GM18498 (cell line): ENCODE data around the gene ROM1.
A peak's percentile ranks its signal among the peaks of the same experiment; 100 is the strongest.
"Not testable (repeated sequence)": the region's sequence is repeated elsewhere in the genome, so short reads cannot be mapped to it uniquely, and the experiment has no call there.

Source experiments
- ATAC-seq: cut with Tn5 transposase; IDR thresholded peaks from one replicate; pipeline ENCODE4 v1.9.1; 2021; ENCODE audit warnings: mild to moderate bottlenecking, moderate library complexity; ENCODE audit not compliant: unreplicated experiment

ROM1 gene

GRCh38 chr11:62612366-62613290, at the start of gene ROM1, which contains the start of gene EML3:
ROM1 (plus strand) TSS chr11:62613257; CDS start chr11:62613282, 25 bp downstream.
EML3 (minus strand) TSS chr11:62612775; CDS start chr11:62612457, 318 bp downstream.
- peak; percentile 70 for ATAC-seq

GRCh38 chr11:62565100-62565802, 47.8 kb upstream of the ROM1 start:
- ATAC-seq: no peak

GRCh38 chr11:62566247-62566646, 46.8 kb upstream of the ROM1 start:
- ATAC-seq: no peak

GRCh38 chr11:62567018-62567633, 45.9 kb upstream of the ROM1 start:
- no peak for ATAC-seq

DNA sequence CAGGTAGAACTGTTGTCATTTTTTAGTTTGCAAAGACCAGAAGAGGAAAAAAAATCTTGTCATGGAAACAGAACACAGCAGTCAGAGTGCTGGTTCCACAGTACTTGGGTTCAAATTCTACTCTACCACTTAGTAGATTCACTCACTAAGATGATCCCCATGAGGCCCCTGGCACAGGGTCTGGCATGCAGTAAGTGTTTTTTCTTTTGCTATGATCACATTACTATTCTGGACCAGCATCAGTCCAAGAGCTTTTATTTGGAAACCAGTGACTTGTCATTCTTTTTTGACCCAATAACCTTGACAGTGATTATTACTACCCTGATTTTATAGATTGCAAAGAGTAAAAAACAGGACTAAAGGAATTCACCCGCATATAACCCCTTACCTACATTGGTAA, 43.4 kb upstream of the ROM1 start:
- no peak for ATAC-seq

DNA sequence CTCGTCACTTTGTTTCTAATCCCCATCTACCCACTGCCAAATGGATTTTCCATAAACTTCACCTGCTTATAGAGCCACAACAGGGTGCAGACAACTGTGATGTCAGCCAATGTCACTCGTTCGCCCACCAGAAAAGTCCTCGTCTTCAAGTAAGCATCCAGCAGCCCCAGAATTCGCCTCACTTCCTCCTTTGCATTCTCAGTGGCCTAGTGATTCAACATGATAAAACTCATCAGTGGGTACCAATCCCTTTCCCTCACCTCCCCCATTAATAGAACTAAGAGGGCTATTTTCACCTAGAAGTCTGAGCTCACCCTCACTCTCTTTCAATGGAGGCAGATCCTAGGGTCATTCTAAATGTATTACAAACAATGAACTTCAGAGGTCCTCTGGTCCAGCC, 42.2 kb upstream of the ROM1 start:
- ATAC-seq: not testable (repeated sequence)

- ATAC-seq: not testable (repeated sequence)
Measured at GRCh38 chr11:62571493-62571892, 41.6 kb upstream of the ROM1 start.

DNA sequence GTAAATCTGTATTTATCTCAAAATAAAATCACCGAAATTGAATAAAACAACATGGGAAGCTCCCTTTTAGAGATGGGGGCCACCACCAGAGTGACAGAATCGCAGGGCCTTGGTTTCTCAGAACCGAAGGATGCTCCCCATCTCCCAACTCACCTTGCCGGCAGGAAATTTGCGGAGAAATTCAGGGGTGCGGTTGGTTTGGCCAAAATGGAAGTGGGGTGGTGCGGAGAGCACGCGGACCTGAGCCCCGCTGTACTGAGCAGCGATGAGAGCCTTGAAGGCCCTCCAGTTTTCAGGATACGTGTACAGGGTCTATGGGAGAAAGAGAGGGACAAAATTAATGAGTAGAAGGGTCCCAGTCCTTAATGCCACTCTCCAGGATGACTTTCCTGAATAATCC, 40.6 kb upstream of the ROM1 start:
- ATAC-seq: no peak

GRCh38 chr11:62573006-62573591, 40.0 kb upstream of the ROM1 start:
- no peak for ATAC-seq

GRCh38 chr11:62573592-62574362, 39.3 kb upstream of the ROM1 start, which contains the start of gene EEF1G:
EEF1G (minus strand) TSS chr11:62573891; CDS start chr11:62573842, 49 bp downstream.
- peak; percentile 90 for ATAC-seq

DNA sequence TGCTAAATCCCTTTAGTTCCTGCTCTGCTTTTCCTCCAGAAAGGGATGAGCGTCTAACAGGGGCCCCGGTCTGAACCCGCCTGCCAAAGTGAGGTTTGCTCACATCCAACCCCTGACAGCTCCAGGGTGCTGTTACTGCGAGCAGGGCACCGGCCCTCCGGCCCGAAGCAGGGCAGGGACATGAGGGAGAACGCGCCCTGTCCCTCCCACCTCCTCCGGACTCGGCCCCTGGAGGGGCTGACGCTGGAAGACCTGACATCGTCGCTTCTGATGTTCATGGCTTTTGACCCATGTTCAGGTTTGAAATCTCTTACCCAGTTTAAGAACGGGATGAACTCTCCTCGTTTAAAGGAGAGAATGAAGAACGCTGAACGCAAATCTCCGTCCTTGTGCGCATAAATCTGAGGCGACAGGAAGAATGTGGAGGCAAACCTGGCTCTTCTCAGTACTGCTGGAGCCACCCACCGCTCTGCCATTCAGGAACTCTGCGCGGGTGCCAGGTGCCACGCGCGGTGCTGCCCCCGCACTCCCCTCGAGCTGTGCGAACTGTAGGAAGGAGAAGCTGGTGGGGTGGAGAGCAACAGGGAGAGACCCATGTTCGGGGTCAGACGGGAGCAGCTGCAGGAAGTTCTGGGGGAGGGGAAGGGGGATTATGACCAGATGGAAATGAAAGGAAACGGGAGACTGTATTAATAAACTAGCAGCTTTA, 38.5 kb upstream of the ROM1 start:
- peak; percentile 16 for ATAC-seq

GRCh38 chr11:62575156-62575555, 37.9 kb upstream of the ROM1 start:
- no peak for ATAC-seq

- ATAC-seq: no peak
Measured at GRCh38 chr11:62575837-62576236, 37.2 kb upstream of the ROM1 start.

- no peak for ATAC-seq
Measured at GRCh38 chr11:62577046-62577714, 35.9 kb upstream of the ROM1 start.

GRCh38 chr11:62578541-62578940, 34.5 kb upstream of the ROM1 start:
- ATAC-seq: no peak

GRCh38 chr11:62579252-62579651, 33.8 kb upstream of the ROM1 start:
- ATAC-seq: no peak

GRCh38 chr11:62580959-62581715, 31.9 kb upstream of the ROM1 start:
- no peak for ATAC-seq

- not testable (repeated sequence) for ATAC-seq
Measured at GRCh38 chr11:62581735-62582134, 31.3 kb upstream of the ROM1 start.
